Measurements from ENCODE around the gene LARGE1. TPM values are rescaled to one million over a fixed set of nuclear protein-coding genes. Genes with fewer than 3 reads are reported as not detected.

LARGE1 gene
- total RNA-seq, 1 experiment from 2014 or later = 2.5 TPM

- intact Hi-C loops (cut with micrococcal nuclease; ENCODE audit: unreplicated experiment) = no loop called here
- Histone ChIP-seq H3K27me3 (ENCODE audit: control insufficient read depth, insufficient read depth, low read length) (peaks cover 10% of the 10 kb centered on the region), H3K27ac (ENCODE audit: low read length) (no peak overlapping the region), H3K4me3 (ENCODE audit: low read depth in 2 of 2, low read length in 2 of 2) (no peak overlapping the region), H3K4me1 (ENCODE audit: control insufficient read depth, insufficient read depth, low read length) (peaks cover 4% of the 10 kb centered on the region), H3K9me3 (ENCODE audit: control insufficient read depth, insufficient read depth, low read depth, low read length) (no peaks in the 10 kb centered on the region), H3K36me3 (ENCODE audit: control insufficient read depth, insufficient read depth, low read length) (no peaks in the 10 kb centered on the region)
- no TSS peak for BruUV-seq (replicated peaks)
- TF ChIP-seq REST (IDR thresholded peaks at IDR 0.05; ENCODE audit: insufficient read depth in 1 of 2, low read depth in 2 of 2, low read length in 1 of 2) (no peak), TCF7L2 (IDR thresholded peaks at IDR 0.05; ENCODE audit: low read depth, low read length) (no peak), SIN3A (IDR thresholded peaks at IDR 0.05; ENCODE audit: borderline replicate concordance, insufficient read depth, low read depth, low read length) (no peak), CTCF (IDR thresholded peaks at IDR 0.05) (no peak), POLR2AphosphoS5 (IDR thresholded peaks at IDR 0.05; ENCODE audit: low read depth, low read length) (no peak)
- ATAC-seq (no peak), DNase-seq (ENCODE audit: low read depth, low spot score) (no peak)
- in situ Hi-C loops (cut with HindIII; ENCODE audit: low pct_unique_long_range_greater_than_20kb, low sequenced_read_pairs) = no loop called here
- CTCF ChIA-PET = no interaction called here
- POLR2A ChIA-PET = no interaction called here
Measured at GRCh38 chr22:33927752-33928151, 7.5 kb upstream of the LARGE1 start.

GRCh38 chr22:33925194-33925593, 4.9 kb upstream of the LARGE1 start:
- ChIA-PET CTCF (no interaction called here), POLR2A (no interaction called here)
- H3K4me3 ChIP-seq (ENCODE audit: low read depth in 2 of 2, low read length in 2 of 2) = no peak overlapping the region
- no peaks in the 10 kb centered on the region for H3K36me3 ChIP-seq (ENCODE audit: control insufficient read depth, insufficient read depth, low read length)
- ATAC-seq (no peak), DNase-seq (ENCODE audit: low read depth, low spot score) (no peak)
- no peaks in the 10 kb centered on the region for H3K9me3 ChIP-seq (ENCODE audit: control insufficient read depth, insufficient read depth, low read depth, low read length)
- peaks cover 7% of the 10 kb centered on the region for H3K4me1 ChIP-seq (ENCODE audit: control insufficient read depth, insufficient read depth, low read length)
- no peak overlapping the region for H3K27ac ChIP-seq (ENCODE audit: low read length)
- BruUV-seq (replicated peaks) = no TSS peak
- TF ChIP-seq CTCF (IDR thresholded peaks at IDR 0.05) = no peak
- TF ChIP-seq TCF7L2 (IDR thresholded peaks at IDR 0.05; ENCODE audit: low read depth, low read length) = no peak
- no peak for TF ChIP-seq REST (IDR thresholded peaks at IDR 0.05; ENCODE audit: insufficient read depth in 1 of 2, low read depth in 2 of 2, low read length in 1 of 2)
- no peak for TF ChIP-seq POLR2AphosphoS5 (IDR thresholded peaks at IDR 0.05; ENCODE audit: low read depth, low read length)
- no peak for TF ChIP-seq SIN3A (IDR thresholded peaks at IDR 0.05; ENCODE audit: borderline replicate concordance, insufficient read depth, low read depth, low read length)
- in situ Hi-C loops (cut with HindIII; ENCODE audit: low pct_unique_long_range_greater_than_20kb, low sequenced_read_pairs) = no loop called here
- intact Hi-C loops (cut with micrococcal nuclease; ENCODE audit: unreplicated experiment) = no loop called here
- H3K27me3 ChIP-seq (ENCODE audit: control insufficient read depth, insufficient read depth, low read length) = peaks cover 14% of the 10 kb centered on the region

Data from Panc1 (cell line).